ENCODE measurements around the gene SPTLC1.
"Not testable (repeated sequence)": the region's sequence is repeated elsewhere in the genome, so short reads cannot be mapped to it uniquely, and the experiment has no call there.

The SPTLC1 gene

GRCh38 chr9:92158097-92158601 is 42.9 kb upstream of the SPTLC1 start:
- Histone ChIP-seq H3K27ac (ENCODE audit: low read depth, low read length, poor library complexity, severe bottlenecking) (no peak overlapping the region), H3K4me3 (ENCODE audit: low read depth, low read length, poor library complexity, severe bottlenecking) (no peak overlapping the region), H3K4me1 (ENCODE audit: insufficient read depth, low read length, severe bottlenecking) (no peaks in the 10 kb centered on the region), H3K9ac (ENCODE audit: low read length) (no peak overlapping the region), H3K79me2 (ENCODE audit: insufficient read depth, low read length) (no peaks in the 10 kb centered on the region), H3K4me2 (ENCODE audit: low read length) (no peak overlapping the region), H3F3A (ENCODE audit: insufficient read depth, low read length) (no peaks in the 10 kb centered on the region), H3K27me3 (ENCODE audit: insufficient read depth, low read length) (no peaks in the 10 kb centered on the region), H3K9me3 (ENCODE audit: low read length) (no peaks in the 10 kb centered on the region), H3K36me3 (ENCODE audit: insufficient read depth, low read length) (no peaks in the 10 kb centered on the region), H4K20me1 (ENCODE audit: insufficient read depth, low read length) (no peaks in the 10 kb centered on the region), H2AFZ (ENCODE audit: low read length) (no peak overlapping the region), H3K9me2 (ENCODE audit: low read depth, low read length) (no peaks in the 10 kb centered on the region)
- TF ChIP-seq EZH2 (IDR thresholded peaks at IDR 0.05; ENCODE audit: borderline replicate concordance, low read length) (no peak), CTCF (IDR thresholded peaks at IDR 0.05; ENCODE audit: low read length) (no peak)

GRCh38 chr9:92155736-92156135 is 40.5 kb upstream of the SPTLC1 start:
- H3K4me3 ChIP-seq (ENCODE audit: low read depth, low read length, poor library complexity, severe bottlenecking); H3F3A ChIP-seq (ENCODE audit: insufficient read depth, low read length); H2AFZ ChIP-seq (ENCODE audit: low read length); H3K27ac ChIP-seq (ENCODE audit: low read depth, low read length, poor library complexity, severe bottlenecking); H3K9me2 ChIP-seq (ENCODE audit: low read depth, low read length); H3K9me3 ChIP-seq (ENCODE audit: low read length); H3K4me1 ChIP-seq (ENCODE audit: insufficient read depth, low read length, severe bottlenecking); H3K36me3 ChIP-seq (ENCODE audit: insufficient read depth, low read length); H3K9ac ChIP-seq (ENCODE audit: low read length); H4K20me1 ChIP-seq (ENCODE audit: insufficient read depth, low read length); H3K27me3 ChIP-seq (ENCODE audit: insufficient read depth, low read length); H3K79me2 ChIP-seq (ENCODE audit: insufficient read depth, low read length): not testable (repeated sequence)
- peak overlapping the region; percentile 3; the same call in 1 of the 2 replicates for H3K4me2 ChIP-seq (ENCODE audit: low read length)

- no peak overlapping the region for H3K4me3 ChIP-seq (ENCODE audit: low read depth, low read length, poor library complexity, severe bottlenecking)
- H3K9me3 ChIP-seq (ENCODE audit: low read length) = no peaks in the 10 kb centered on the region
- peak overlapping the region; percentile 3; the same call in 1 of the 2 replicates for H3K4me2 ChIP-seq (ENCODE audit: low read length)
- no peak overlapping the region for H2AFZ ChIP-seq (ENCODE audit: low read length)
- H3K79me2 ChIP-seq (ENCODE audit: insufficient read depth, low read length) = no peaks in the 10 kb centered on the region
- H3K9ac ChIP-seq (ENCODE audit: low read length) = no peak overlapping the region
- no peaks in the 10 kb centered on the region for H3K4me1 ChIP-seq (ENCODE audit: insufficient read depth, low read length, severe bottlenecking)
- H3K27ac ChIP-seq (ENCODE audit: low read depth, low read length, poor library complexity, severe bottlenecking) = no peak overlapping the region
- TF ChIP-seq CTCF (IDR thresholded peaks at IDR 0.05; ENCODE audit: low read length) (no peak), EZH2 (IDR thresholded peaks at IDR 0.05; ENCODE audit: borderline replicate concordance, low read length) (no peak)
- H3F3A ChIP-seq (ENCODE audit: insufficient read depth, low read length) = no peaks in the 10 kb centered on the region
- H3K27me3 ChIP-seq (ENCODE audit: insufficient read depth, low read length) = no peaks in the 10 kb centered on the region
- no peaks in the 10 kb centered on the region for H4K20me1 ChIP-seq (ENCODE audit: insufficient read depth, low read length)
- no peaks in the 10 kb centered on the region for H3K36me3 ChIP-seq (ENCODE audit: insufficient read depth, low read length)
- no peaks in the 10 kb centered on the region for H3K9me2 ChIP-seq (ENCODE audit: low read depth, low read length)
These were observed 40.0 kb upstream of the SPTLC1 start for GRCh38 chr9:92155221-92155620.

GRCh38 chr9:92153466-92154415 is 38.5 kb upstream of the SPTLC1 start:
- H3K9me3 ChIP-seq (ENCODE audit: low read length); H3K9me2 ChIP-seq (ENCODE audit: low read depth, low read length); H3K9ac ChIP-seq (ENCODE audit: low read length); H3K27me3 ChIP-seq (ENCODE audit: insufficient read depth, low read length); H3K4me1 ChIP-seq (ENCODE audit: insufficient read depth, low read length, severe bottlenecking); H3K79me2 ChIP-seq (ENCODE audit: insufficient read depth, low read length); H4K20me1 ChIP-seq (ENCODE audit: insufficient read depth, low read length); H3K4me3 ChIP-seq (ENCODE audit: low read depth, low read length, poor library complexity, severe bottlenecking); H2AFZ ChIP-seq (ENCODE audit: low read length); H3K4me2 ChIP-seq (ENCODE audit: low read length); H3K27ac ChIP-seq (ENCODE audit: low read depth, low read length, poor library complexity, severe bottlenecking); H3K36me3 ChIP-seq (ENCODE audit: insufficient read depth, low read length); H3F3A ChIP-seq (ENCODE audit: insufficient read depth, low read length): not testable (repeated sequence)
